ENCODE measurements around the gene NNAT.

Gene NNAT

GRCh38 chr20:37502654-37503053 lies 18.4 kb upstream of the NNAT start:
- FAIRE-seq: no peak
- DNase-seq (ENCODE audit: low spot score): no peak

GRCh38 chr20:37503256-37503927 lies 17.7 kb upstream of the NNAT start:
- DNase-seq (ENCODE audit: low spot score) (no peak), FAIRE-seq (no peak)

- FAIRE-seq: no peak
- DNase-seq (ENCODE audit: low spot score): no peak
These were observed 16.5 kb upstream of the NNAT start for GRCh38 chr20:37504404-37505096.

- no peak for FAIRE-seq
- no peak for DNase-seq (ENCODE audit: low spot score)
These were observed 15.5 kb upstream of the NNAT start for GRCh38 chr20:37505263-37506151.

GRCh38 chr20:37506152-37506725 lies 14.8 kb upstream of the NNAT start:
- FAIRE-seq: no peak
- no peak for DNase-seq (ENCODE audit: low spot score)

GRCh38 chr20:37510226-37510625 lies 10.8 kb upstream of the NNAT start:
- FAIRE-seq (no peak), DNase-seq (ENCODE audit: low spot score) (no peak)

GRCh38 chr20:37511610-37512275 lies 9.3 kb upstream of the NNAT start:
- DNase-seq (ENCODE audit: low spot score) (no peak), FAIRE-seq (no peak)

GRCh38 chr20:37513779-37514359 lies 7.2 kb upstream of the NNAT start:
- FAIRE-seq: no peak
- DNase-seq (ENCODE audit: low spot score): no peak

GRCh38 chr20:37515876-37516275 lies 5.2 kb upstream of the NNAT start:
- FAIRE-seq (no peak), DNase-seq (ENCODE audit: low spot score) (no peak)

- FAIRE-seq (no peak), DNase-seq (ENCODE audit: low spot score) (no peak)
These were observed 4.0 kb upstream of the NNAT start for GRCh38 chr20:37516811-37517750.

GRCh38 chr20:37518059-37518458 lies 3.0 kb upstream of the NNAT start:
- DNase-seq (ENCODE audit: low spot score): no peak
- FAIRE-seq: no peak

- FAIRE-seq: no peak
These were observed 2.2 kb upstream of the NNAT start for GRCh38 chr20:37518606-37519507.

GRCh38 chr20:37519508-37520418 lies 1.3 kb upstream of the NNAT start:
- DNase-seq (ENCODE audit: low spot score) (no peak), FAIRE-seq (no peak)

More at GRCh38 chr20:37518606-37519507, 2.2 kb upstream of the NNAT start:
- no peak for DNase-seq (ENCODE audit: low spot score)

GRCh38 chr20:37520419-37520955 lies 563 bp upstream of the NNAT start:
- DNase-seq (ENCODE audit: low spot score) (no peak), FAIRE-seq (no peak)

- DNase-seq (ENCODE audit: low spot score): no peak
- FAIRE-seq: no peak
These were observed 1.4 kb downstream of the NNAT start for GRCh38 chr20:37522260-37523011.

GRCh38 chr20:37523012-37523391 lies 2.0 kb downstream of the NNAT start:
- no peak for DNase-seq (ENCODE audit: low spot score)
- no peak for FAIRE-seq
